Activated T-cell treated with anti-CD3 and anti-CD28 coated beads for 24 hours (primary cell): ENCODE measurements around the gene BLVRA.
"Not testable (repeated sequence)": the region's sequence is repeated elsewhere in the genome, so short reads cannot be mapped to it uniquely, and the experiment has no call there.

Source experiments
- DNase-seq: peaks from one replicate; pipeline ENCODE4 v3.0.0-alpha.2; 2020; ENCODE audit warnings: low read depth

The BLVRA gene

DNA sequence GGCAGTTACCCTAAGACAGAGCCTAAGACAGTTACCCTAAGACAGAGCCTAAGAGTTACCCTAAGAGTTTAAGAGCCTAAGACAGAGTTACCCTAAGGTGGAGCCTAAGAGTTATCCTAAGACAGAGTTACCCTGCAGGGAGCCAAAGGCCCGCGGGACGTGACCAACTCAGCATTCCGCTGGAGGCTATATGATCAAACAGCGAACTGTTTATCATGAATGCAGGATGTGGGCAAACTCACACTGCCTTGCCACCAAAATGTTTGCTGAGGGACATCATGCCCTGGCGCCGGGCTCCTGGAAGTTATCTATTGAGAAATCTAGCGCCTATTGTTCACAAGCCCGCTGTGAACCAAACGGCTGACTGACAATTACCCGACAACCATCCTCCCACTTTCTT, 49.9 kb downstream of the BLVRA start:
- DNase-seq: no peak

DNA sequence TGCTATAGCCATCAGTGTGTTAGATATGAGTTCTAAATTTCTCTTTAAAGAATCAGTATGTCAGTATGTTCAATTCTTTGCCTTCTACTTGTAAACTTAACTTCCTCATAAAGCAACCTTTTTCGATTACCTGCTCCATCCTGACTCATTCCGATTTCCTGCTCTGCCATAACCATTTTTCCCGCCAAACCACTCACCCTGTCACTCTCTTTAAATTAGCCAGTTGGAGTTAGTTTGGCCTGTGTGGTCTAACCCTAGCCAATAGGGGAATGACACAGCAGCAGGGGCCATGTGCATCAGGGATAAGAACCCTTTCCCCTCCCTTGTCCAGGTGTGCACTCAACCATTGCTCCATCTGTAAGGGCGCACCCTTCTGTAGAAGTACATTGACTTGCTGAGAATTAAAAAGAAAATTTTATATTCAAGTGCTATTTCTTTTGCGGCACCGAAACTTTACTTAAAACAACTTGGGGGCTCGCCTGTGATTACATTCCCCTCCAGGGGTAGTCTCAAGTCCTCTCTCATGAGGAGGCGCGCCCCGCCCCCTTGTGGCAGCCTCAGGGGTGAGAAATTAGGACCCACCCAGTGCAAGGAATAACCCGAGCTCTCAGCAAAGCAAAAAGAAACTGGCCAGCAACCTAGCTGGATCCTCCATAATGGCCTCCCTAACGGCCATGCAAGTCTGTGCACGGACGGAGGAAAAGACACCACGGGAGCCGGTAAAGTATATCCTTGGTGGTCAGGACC, 51.9 kb downstream of the BLVRA start:
- DNase-seq: peak; percentile 14

DNA sequence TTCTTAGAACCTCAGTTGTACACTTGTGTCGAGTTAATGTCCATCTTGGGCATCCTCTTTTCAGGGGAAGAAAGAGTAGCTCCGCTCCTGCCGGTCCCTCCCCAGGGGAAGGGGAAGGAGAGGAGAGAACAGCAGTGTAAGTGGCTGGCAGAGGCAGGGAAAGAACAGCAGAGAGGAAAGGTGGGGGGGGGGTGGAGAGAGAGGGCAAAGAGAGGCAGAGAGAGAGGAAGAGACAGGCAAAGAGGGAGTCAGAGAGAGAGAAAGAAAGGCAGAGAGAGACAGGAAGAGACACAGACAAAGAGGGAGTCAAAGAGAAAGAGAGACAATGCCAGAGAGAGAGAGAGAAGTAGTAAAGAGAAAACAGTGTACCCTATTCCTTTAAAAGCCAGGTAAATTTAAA, 56.9 kb downstream of the BLVRA start:
- DNase-seq: no peak

DNA sequence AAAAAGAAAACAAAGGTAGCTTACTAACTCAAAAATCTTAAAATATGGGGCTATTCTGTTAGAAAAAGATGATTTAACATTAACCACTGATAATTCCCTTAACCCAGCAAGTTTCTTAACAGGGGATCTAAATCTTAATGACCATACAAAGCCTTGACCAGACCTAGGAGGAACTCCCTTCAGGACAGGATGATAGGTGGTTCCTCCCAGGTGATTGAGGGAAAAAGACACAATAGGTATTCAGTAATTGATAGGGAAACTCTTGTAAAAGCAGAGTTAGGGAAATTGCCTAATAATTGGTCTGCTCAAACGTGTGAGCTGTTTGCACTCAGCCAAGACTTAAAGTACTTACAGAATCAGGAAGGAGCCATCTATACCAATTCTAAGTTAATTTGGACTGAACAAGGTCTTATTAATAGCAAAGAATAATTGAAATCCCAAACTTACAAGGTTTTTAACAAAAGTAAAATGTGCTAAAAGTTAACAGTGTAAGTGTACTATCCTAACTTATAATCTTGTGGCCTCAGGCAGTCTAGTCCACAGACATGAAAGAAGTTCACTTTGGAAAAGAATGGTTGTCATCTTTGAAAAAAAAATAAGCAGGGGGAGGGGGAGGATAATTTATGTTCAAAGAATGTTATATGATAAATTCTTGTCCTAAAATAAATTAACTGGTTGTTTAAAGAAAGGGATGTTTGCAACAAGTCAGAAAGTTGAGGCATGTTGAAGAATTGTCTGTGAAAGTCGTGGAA, 57.7 kb downstream of the BLVRA start:
- not testable (repeated sequence) for DNase-seq

DNA sequence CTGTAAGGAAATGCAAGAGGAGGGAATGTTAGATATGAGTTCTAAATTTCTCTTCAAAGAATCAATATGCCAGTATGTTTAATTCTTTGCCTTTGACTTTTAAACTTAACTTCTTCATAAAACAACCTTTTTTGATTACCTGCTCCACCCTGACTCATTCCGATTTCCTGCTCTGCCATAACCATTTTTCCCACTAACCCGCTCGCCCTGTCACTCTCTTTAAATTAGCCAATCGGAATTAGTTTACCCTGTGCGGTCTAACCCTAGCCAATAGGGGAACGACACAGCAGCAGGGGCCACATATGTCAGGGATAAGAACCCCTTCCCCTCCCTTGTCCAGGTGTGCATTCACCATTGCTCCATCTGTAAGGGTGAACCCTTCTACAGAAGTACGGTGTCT, 64.9 kb downstream of the BLVRA start:
- DNase-seq: not testable (repeated sequence)

DNA sequence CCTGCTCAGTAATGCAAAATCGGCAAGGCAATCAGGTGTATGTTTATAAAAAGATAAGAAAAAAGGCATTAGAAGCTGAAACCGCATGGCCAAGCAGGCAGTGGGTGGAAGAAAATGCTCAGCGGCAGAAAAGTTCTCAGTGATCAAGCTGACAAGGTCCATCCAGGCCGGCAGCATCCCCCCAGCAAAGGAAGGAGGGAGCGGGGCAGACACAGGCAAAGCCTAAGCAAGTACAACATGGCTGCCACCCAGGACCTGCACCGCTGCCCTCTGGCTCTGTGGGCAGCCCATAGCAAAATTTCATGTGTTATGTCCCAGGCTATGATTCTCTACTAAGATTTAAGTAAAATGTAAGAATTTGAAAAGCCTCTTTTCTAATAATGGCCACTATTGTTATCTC, 65.5 kb downstream of the BLVRA start:
- DNase-seq: no peak

DNA sequence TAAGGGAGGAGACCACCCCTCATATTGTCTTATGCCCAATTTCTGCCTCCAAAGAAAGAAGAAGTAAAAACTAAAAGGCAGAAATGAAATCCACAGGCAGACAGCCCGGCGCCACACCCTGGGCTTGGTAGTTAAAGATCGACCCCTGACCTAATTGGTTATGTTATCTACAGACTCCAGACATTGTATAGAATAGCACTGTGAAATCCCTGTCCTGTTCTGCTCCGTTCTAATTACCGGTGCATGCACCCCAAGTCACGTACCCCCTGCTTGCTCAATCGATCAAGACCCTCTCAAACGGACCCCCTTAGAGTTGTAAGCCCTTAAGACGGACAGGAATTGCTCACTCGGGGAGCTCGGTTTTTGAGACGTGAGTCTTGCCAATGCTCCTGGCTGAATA, 66.0 kb downstream of the BLVRA start:
- DNase-seq: not testable (repeated sequence)

DNA sequence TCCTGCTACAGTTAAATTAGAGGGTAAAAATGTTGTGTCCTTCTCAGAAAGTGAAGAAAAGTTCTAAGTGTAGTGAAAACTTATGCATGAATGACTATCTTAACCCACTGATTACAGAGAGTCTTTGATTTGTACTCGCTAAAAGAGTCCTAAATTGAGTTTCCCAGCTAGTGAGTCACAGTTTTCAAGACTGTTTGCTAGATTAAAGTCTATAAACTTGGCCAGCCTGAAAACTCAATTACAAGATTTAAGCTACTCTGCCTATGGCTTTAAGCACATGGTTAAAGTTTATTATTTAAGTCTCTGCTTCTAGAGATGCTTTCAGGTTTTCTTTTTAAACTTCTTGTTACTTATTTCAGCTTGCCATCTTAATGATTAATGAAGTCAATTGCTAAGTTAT, 66.5 kb downstream of the BLVRA start:
- no peak for DNase-seq

DNA sequence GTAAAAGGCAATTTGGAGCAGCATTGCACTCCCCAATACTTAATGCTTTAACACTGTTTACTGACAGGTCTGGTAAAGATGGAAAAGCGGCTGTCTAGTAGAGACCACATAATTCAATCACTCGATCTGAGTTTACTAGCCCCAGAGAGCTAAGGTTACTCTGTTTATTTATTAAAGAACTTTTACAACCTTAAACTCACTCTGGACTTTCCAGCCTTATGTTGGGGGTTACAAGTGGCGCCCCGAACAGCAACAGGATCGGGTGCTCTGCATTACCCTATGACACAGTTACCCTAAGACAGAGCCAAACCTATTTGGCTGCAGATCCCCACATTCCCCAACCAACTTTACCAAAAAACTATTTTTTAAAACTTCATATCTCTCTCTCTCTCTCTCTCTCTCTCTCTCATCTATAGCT, 66.9 kb downstream of the BLVRA start:
- no peak for DNase-seq

DNA sequence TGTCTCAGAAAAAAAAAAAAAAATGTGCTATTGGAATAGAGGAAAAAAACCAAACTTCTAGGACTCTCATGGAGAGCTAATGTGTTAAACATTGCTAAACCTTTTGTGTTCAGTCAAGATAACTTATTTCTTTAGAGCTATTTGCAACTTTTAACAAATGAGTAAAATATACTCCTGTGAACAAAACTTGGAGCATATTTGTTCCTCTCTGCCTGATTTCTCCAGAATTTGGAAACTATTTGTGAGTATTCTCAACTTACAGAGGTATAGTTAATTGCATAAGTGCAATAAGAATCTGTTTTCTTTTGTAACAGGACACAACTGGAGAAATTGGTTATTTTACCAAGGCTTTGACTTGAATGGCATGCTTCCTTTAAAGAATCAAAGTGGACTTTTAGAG, 72.4 kb downstream of the BLVRA start:
- not testable (repeated sequence) for DNase-seq

DNA sequence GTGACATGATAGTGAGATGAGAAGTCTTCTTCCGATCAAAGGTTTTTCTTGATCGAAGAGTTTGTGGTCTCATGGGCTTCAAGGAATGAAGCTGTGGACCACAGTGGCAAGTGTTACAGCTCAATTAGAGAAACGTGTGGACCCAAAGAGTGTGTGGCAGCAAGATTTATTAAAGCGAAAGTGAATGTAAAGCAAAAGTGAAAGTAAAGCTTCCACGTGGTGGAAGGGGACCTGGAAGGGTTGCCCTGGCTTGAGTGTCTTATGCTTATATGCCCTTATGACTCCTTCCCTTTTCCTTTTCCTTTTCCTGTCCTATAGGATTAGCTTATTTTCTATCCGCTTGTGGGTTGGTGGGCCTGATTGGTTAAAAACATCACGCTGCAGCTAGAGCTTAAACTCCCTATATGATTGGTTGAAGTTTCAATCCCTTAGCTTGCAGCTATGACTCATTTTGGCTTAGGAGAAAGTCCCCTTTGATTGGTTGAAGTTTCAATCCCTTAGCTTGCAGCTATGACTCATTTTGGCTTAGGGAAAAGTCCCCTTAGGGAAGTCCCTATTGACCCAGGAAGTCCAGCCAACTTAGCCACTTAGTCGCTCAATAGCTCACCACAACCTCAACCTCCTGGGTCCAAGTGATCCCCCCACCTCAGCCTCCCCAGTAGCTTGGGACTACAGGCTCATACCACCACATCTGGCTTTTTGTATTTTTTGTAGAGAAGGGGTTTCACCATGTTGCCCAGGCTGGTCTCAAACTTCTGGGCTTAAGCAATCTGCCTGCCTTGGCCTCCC, 76.2 kb downstream of the BLVRA start:
- peak; percentile 23 for DNase-seq

DNA sequence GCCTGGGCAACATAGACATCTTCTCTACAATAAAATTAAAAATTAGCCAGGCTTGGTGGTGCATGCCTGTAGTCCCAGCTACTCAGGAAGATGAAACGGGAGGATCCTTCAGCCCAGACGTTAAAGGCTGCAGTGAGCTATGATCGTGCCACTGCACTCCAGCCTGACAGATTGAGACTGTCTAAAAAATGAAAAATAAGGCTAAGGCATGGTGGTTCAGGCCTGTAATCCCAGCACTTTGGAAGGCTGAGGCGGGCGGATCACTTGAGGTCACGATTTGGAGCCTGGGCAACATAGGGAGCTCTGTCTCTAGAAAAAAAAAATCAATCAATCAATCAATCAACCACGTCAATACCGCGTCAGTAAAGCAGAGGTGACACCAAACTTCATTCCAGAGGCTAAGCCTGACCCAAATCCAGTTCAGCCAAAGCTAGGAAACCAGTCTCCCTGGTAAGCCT, 79.8 kb downstream of the BLVRA start:
- no peak for DNase-seq

DNA sequence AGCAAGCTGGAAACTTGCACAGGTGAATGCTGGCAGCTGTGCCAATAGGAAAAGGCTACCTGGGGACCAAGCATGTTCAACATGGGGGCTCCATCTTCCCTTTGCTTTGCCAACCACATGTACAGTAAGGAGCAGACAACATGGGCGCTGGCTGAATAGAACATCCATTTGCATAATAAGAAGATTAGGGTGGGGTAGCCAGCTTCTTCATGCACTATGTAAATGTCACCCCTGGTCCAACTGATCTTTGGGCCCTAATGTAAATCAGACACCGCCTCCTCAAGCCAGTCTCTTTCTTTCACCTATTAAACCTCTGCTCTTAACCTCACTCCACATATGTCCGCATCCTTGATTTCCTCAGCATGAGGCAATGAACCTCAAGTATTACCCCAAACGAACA, 84.8 kb downstream of the BLVRA start:
- no peak for DNase-seq

DNA sequence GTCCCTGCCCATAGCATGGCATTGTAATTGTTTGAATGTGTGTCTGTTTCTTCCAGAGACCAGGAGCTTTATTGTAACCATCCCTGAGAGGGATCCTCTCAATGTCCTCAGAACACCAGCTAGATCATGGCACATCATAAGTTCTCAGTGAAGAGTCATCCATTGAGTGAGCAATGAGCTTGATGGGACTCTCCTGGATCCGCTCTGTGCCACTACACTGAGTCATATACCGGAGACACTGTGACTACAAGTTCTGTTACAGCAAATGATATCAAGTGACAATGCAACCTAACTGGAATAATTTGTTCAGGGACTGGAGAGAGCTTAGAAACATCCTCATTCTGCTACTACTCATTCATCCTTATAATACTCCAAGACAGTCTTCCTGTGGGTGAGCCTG, 85.8 kb downstream of the BLVRA start:
- no peak for DNase-seq

DNA sequence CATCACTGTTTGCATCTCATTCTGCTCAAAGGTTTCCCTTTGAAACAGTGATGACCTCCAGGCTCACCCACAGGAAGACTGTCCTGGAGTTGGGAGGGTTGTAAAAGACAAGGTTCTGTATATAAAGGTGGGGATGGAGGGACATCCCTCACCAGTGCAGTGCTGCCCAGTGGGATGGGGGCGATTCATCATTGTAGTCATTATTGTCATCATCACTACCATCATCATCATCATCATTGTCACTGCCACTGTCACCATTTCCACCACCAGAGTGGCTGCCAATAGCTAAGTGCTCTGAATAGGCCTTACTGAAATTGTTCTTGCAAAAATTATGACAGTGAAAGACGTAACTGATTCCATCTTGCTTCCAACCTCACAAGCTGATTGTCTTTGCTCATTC, 86.2 kb downstream of the BLVRA start:
- no peak for DNase-seq

DNA sequence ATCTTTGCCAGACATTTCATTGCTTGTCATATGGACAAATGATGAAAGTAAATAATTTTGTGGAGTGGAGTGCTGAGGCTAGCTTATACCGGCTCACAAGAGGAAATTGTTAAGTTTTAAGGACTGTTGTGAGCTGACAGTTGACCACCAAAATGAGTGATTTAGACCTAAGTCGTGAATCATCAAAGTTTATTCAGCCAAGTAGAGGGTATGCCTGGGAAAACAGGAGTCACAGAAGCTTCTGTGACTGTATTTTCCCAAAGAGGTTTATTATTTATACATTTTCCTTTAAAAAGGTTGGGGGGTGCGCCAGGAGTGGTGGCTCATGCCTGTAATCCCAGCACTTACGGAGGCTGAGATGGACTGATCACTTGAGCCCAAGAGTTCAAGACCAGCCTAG, 89.0 kb downstream of the BLVRA start:
- DNase-seq: no peak

DNA sequence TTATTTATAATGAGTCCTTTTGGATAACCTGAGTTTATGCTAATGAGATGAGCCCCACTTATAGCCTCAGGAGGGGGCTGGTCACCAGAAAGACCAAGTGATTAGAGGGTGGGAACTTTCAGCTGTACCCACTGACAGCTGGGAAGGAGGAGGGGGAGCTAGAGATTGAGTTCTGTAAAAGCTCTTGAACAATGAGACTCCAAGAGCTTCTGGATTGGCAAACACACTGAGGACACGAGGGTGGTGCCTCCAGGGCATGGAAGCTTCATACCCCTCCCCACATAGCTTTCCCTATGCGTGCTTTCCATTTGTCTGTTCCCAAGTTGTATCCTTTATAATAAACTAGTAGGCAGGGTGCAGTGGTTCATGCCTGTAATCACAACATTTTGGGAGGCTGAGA, 90.6 kb downstream of the BLVRA start:
- no peak for DNase-seq

DNA sequence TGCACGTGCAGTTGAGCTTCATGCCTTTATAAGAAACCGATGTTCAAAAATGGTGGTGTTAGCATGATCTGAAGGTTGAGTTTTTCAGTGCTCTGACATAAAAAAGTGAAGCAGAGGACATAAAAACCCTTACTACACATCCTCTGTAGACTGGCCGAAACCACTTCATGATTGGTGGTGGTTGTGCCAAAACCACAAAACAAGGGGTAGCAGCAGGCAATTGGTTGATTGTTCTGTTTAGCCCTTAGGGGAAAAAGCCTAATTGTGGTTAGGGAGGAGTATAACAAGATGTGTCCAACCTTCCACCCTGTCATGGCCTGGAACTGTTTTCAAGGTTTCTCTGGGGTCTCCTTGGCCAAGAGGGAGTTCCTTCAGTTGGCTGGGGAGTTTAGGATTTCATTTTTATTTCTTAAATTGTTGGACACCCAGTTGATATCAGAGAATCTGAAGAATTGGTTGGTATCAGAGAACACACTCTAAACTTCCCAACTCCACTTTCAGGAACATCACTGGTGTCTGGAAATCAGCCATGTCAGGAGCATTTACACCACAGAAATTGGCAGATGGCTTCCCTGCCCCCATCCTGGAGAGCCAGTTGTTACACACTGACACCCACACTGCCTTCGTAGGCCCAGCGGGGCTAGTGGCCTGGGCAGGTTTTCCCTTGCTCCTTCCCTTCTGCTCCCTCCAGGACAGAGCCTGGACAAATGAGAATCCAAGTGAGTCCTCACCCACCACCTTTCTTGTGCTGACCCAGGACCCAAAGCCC, 92.1 kb downstream of the BLVRA start:
- DNase-seq: no peak

DNA sequence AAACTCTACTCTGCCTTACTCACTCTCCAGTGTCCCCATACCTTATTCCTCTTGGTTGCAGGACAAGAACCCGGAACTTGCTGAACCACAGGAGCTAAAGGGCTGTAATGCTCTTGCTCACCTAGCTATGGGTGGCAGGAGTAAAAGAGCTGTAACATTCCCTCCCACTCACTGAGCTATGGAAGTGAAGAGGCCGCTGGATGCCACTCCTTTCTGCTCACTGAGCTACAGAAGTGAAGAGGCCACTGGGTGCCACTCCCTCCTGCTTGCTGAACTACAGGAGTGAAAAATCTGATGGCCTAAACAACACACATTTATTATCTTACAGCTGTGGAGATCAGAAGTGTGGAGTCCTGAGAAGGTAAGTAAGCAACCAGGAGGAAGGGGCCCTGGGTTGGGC, 93.3 kb downstream of the BLVRA start:
- no peak for DNase-seq

DNA sequence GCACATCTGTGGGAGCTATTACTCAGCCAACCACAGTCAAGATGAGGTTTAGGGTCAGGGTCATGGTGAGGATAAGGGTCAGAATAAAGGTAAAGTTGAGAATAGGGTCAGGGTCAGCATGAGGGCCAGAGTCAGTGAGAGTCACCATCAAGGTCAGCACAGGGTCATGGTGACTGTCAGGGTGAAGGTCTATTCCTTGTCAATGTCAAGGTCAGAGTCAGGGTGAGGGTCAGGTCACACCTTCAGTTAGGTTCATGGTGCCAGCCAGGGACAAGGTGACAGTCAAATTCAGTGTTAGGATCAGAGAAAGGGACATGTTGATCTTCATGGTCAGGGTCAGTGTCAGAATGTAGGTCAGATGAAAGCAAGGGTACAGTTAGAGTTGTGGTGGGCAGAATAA, 96.7 kb downstream of the BLVRA start:
- DNase-seq: no peak

DNA sequence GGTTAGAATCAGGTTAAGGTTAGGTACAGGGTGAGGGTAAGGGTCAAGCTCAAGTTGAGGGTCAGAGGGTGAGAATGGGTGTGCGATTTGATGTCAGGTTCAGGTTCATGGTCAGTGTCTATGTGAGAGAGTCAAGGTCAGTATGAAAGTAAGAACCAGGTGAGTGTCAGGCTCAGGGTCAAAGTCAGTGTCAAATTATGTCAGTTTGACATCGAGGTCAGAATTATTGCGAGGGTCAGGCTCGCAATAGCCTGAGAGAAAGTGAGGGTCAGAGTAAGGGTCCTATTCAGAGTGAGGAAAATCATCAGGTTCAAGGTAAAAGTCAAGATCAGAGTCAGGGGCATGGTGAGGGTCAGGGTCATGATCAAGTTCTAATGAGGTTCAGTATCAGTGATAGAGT, 97.8 kb downstream of the BLVRA start:
- DNase-seq: no peak
